ENCODE data around the gene GINS1. TPM values are rescaled to one million over a fixed set of nuclear protein-coding genes. Genes with fewer than 3 reads are reported as not detected.

Gene GINS1
- total RNA-seq, 1 experiment from 2014 or later: 74.3 TPM

DNA sequence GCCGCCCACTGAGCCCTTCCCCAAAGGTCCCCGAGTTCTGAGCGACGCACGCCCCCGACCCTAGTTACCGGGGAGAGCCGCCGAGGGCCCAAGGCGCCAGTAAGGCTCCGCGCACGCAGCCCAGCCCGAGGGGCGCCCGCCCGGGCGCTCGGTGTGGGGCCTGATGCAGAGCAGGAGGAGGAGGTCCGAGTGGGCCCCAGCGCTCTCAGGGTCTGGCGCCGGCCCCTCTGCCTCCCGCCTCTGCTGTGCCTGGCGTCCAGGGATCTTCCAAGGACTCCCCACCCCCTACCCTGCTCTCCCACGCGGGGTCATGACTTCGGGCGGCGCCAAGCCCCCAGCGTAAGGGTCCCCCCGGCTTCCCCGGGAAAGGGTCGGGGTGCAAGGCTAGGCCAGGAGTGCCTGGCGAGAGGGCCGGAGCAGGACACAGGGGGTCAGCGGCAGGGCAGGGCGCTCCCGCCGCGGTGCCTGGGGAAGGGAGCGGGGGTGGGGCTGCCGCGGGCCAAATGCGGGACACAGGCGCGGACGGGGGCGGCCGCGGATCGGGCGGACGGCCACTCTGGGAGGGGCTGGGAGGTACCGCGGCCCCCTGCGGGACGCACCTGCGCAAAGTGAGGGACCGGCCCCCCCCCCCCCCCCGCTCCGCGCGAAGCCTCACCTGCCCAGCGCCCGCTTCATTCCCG is 17.5 kb upstream of the GINS1 start:
- Histone ChIP-seq H4K91ac (ENCODE audit: insufficient read length, low read depth, low read length) (no peak overlapping the region), H3K23ac (ENCODE audit: insufficient read length, low read depth, low read length) (no peak overlapping the region), H3K18ac (ENCODE audit: insufficient read length, low read depth, low read length) (no peak overlapping the region), H2BK5ac (ENCODE audit: insufficient read length, low read length) (no peak overlapping the region), H2AFZ (ENCODE audit: low read length) (no peak overlapping the region), H4K8ac (replicated peaks; ENCODE audit: insufficient read length, low read depth, low read length) (no peak overlapping the region), H3K79me1 (ENCODE audit: insufficient read depth, low read depth, low read length, poor library complexity, severe bottlenecking) (peaks cover 2% of the 10 kb centered on the region), H2BK12ac (ENCODE audit: insufficient read length, low read depth, low read length) (no peak overlapping the region), H4K20me1 (ENCODE audit: control insufficient read depth, insufficient read depth, insufficient read length) (no peaks in the 10 kb centered on the region), H3K4me2 (ENCODE audit: insufficient read depth, insufficient read length, low read length) (peak overlapping the region; percentile 92), H4K5ac (ENCODE audit: insufficient read length, low read depth, low read length) (no peak overlapping the region), H2AK5ac (ENCODE audit: insufficient read length, low read length) (no peak overlapping the region), H3K27ac (ENCODE audit: insufficient read length, low read depth, low read length) (no peak overlapping the region), H3K4me1 (ENCODE audit: insufficient read depth, low read length) (no peaks in the 10 kb centered on the region), H3K79me2 (ENCODE audit: insufficient read depth, low read length) (peaks cover 11% of the 10 kb centered on the region; the same call in 1 of the 2 replicates), H3K23me2 (ENCODE audit: insufficient read length, low read depth, low read length, poor library complexity, severe bottlenecking) (no peaks in the 10 kb centered on the region), H3K9ac (ENCODE audit: extremely low read depth, insufficient read length, low read length) (peak overlapping the region; percentile 33), H2BK15ac (ENCODE audit: low read depth, low read length) (no peak overlapping the region), H3K9me3 (ENCODE audit: control insufficient read depth, low read depth, low read length) (no peaks in the 10 kb centered on the region), H3K56ac (ENCODE audit: insufficient read length, low read depth, low read length) (no peak overlapping the region), H3K27me3 (ENCODE audit: insufficient read depth, low read length) (no peaks in the 10 kb centered on the region), H3T11ph (ENCODE audit: low read length) (no peak overlapping the region), H3K14ac (ENCODE audit: insufficient read depth, low read length) (peak overlapping the region; percentile 23), H2BK20ac (ENCODE audit: low read depth, low read length, poor library complexity, severe bottlenecking) (no peak overlapping the region), H2BK120ac (ENCODE audit: low read depth, low read length, poor library complexity, severe bottlenecking) (no peak overlapping the region), H3K4ac (ENCODE audit: low read depth, low read length) (no peak overlapping the region)
- DNase-seq: peak; percentile 54
- peak overlapping the region; percentile 77 to 92 for H3K4me3 Mint-ChIP-seq
- H3K27ac Mint-ChIP-seq: no peak overlapping the region
- peaks cover 15 to 20% (median 15%) of the 10 kb centered on the region in 3 experiments for H3K36me3 Mint-ChIP-seq (ENCODE audit: insufficient read depth in 1 of 3, low read depth in 3 of 3)
- no peaks in the 10 kb centered on the region for H3K9me3 Mint-ChIP-seq
- peaks cover 11% of the 10 kb centered on the region in 2 experiments for H3K4me1 Mint-ChIP-seq
- WGBS (ENCODE audit: extremely low coverage, insufficient read length, low lambda C conversion rate): no CpG with 5 or more reads among the region's 67 CpGs
- TF ChIP-seq, protein P1, sequence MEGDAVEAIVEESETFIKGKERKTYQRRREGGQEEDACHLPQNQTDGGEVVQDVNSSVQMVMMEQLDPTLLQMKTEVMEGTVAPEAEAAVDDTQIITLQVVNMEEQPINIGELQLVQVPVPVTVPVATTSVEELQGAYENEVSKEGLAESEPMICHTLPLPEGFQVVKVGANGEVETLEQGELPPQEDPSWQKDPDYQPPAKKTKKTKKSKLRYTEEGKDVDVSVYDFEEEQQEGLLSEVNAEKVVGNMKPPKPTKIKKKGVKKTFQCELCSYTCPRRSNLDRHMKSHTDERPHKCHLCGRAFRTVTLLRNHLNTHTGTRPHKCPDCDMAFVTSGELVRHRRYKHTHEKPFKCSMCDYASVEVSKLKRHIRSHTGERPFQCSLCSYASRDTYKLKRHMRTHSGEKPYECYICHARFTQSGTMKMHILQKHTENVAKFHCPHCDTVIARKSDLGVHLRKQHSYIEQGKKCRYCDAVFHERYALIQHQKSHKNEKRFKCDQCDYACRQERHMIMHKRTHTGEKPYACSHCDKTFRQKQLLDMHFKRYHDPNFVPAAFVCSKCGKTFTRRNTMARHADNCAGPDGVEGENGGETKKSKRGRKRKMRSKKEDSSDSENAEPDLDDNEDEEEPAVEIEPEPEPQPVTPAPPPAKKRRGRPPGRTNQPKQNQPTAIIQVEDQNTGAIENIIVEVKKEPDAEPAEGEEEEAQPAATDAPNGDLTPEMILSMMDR (conservative IDR thresholded peaks at IDR 0.05): no peak
- no peaks in the 10 kb centered on the region; the same call in 1 of the 2 replicates for H3K27me3 Mint-ChIP-seq (ENCODE audit: low read depth)
